Stimulated activated CD4-positive, alpha-beta T cell treated with anti-CD3 and anti-CD28 coated beads, TNF-alpha, amount 100 ng/mL, for 48 hours (primary cell): ENCODE results near the gene ANAPC2.

Experiments used
- DNase-seq, 3 donors: peaks; one replicate each; pipeline ENCODE4 v3.0.0-alpha.2; 2020; ENCODE audit warnings: low read depth in 3 of 3

The ANAPC2 gene

DNA sequence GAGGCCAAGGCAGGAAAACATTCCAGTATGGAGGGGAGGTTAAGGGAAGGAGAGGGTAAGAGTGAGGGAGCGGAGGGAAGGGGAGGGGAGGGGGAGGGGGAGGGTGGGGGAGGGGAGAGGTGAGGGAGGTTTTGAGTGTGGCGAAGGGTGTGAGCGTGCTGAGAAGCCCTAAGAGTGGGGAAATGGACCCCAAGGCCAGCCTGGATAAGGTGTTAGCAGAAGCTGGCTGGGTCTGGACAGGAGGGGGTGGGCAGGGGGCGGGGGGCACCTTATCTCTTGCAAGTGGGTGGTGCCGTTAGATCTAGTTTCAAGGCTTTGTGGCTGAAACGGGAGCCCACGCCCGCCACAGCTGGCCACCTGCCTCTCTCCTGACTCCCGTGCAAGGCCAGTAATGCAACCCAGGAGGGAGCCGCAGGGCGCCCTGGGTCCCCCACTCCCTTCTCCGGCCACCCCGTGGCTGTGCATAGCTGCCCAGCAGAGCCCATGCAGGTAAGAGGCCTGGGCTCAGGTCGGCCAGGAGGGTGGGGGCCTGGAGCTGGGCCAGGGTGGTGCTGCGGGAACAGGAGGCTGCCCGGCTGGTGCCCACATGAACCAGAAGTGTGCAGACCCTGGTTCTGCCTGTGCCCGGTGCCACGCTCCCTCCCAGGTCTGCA, 39.6 kb upstream of the ANAPC2 start:
- no peak for DNase-seq

DNA sequence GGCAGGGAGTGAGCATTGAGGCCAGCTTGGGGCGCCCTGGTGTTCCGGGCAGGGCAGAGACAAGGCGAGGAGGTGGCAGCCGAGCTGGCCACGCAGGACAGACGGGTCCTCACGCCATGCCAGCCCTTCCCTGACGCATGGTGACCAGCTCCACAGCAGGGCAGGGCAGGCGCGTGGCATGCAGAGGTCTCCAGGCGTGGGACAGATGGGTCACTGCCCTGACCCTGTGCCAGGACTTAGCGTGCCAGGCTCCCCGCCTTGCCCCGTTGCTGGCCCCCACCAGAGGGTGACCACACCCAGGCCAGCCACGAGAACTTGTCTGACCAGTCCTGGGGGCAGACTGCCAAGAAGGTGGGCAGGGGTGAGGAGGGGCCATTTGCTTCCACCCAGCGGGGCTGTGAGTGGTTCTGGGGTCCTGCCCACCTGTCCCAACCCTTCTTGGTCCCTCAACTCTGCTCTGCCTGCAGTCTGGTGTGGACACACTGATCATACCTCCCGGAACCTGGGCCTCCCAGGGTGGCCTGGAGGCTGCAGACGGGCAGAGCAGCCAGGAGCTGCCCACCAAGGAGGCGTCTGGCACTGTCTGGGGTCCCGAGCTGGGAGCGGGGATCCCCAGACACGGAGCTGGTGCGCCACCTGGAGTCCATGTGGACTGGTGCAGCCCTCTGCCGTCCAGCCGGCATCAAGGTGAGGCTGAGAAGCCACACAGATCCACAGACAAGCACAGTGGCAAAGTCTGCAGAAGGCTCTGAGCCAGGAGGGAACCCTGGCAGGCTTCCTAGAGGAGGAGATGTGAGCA, 38.9 kb upstream of the ANAPC2 start, which contains the start of gene RNF224:
Gene RNF224 (plus strand): TSS at position 449 of the 799 bp plus-strand sequence. CDS start 834 bp downstream, outside the sequence.
- peak; percentile 60 to 77 (median 70) for DNase-seq

DNA sequence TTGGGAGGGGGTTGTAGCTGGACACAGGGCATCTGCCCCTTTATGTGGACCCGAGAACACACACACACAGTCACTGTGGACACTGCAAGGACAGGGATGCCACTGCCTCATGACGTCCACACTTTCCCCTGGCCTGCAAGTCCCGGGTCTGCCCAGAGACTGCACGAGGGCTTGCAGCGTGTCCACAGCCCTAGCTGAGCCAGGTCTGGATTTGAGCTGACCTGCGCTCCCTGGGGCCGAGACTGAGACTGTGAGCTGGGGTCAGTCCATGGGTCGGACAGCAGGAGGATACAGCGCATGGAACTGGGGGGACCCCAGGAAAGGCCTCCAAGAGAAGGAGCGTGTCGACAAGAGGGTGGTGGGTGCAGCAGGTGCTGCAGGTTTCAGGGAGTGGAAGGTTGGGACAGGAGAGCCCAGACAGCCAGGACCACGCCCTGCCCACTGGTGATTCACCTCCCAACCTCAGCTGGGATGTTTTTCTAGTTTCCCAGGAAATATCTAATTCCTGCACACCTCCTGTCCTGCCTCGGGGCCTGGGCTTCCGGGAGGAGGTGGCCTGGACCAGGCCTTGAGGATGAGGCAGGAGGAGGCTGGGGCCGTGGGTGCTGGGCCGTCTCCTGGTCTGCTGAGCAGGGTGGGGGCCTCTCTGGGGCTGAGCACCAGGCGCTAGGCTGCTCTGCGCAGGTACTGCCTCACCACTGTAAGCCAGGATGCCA, 38.1 kb upstream of the ANAPC2 start:
- DNase-seq = no peak

DNA sequence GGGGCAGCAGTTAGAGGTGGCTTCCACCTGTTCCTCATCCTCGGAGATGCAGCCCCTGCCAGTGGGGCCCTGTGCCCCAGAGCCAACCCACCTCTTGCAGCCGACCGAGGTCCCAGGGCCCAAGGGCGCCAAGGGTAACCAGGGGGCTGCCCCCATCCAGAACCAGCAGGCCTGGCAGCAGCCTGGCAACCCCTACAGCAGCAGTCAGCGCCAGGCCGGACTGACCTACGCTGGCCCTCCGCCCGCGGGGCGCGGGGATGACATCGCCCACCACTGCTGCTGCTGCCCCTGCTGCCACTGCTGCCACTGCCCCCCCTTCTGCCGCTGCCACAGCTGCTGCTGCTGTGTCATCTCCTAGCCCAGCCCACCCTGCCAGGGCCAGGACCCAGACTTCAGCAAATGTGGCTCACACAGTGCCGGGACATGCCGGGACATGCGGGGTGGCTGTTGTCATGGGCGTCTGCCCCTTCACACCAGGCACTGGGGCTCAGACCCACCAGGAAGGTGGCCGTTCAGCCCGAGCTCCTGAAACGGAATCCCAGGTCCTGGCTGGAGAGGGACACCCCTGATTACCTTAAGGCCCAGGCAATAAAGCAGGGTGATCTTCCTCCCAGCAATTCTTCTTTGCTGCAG, 37.5 kb upstream of the ANAPC2 start:
- DNase-seq = no peak

DNA sequence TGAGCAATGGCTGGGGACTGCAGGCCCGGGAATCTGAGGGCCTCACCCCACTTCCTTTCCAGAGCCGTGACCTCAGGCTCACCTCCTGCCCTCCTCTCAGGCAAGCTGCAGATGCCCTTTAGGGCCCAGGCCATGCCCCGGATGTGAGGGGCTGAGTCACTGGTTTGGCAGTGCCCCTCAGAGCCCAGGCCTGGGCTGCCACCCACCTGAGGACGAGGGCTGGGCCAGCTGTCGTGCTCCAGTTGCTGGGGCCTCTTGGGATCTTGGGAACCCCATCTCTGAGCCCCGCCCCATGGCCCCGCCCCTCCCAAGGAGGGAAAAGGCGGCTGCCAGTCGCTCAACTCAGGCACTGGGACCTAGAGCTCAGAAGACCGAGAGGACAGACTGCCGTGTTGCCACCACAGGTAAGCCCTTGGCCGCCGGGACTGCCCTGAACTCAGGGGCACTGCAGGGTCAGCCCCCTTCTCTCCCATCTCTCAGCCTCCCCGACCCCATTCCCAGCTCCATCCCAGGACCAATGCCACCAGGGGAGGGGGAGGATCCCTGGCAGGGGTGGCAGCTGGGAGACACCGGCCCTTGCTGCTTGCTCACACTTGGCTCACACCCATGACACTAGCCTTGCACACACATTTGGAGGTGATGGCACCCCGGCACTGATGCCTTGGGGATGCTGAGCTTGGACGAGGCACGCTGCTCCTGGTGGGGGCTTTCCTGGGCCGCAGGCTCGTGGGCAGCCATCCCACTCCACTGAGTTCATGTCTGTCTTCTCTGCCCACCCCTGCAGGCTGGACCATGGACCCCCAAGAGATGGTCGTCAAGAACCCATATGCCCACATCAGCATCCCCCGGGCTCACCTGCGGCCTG, 36.7 kb upstream of the ANAPC2 start, which contains the start of gene CYSRT1:
Gene CYSRT1 (plus strand): TSS at position 345 of the 865 bp plus-strand sequence. CDS start 448 bp downstream, at position 793.
- no peak for DNase-seq

DNA sequence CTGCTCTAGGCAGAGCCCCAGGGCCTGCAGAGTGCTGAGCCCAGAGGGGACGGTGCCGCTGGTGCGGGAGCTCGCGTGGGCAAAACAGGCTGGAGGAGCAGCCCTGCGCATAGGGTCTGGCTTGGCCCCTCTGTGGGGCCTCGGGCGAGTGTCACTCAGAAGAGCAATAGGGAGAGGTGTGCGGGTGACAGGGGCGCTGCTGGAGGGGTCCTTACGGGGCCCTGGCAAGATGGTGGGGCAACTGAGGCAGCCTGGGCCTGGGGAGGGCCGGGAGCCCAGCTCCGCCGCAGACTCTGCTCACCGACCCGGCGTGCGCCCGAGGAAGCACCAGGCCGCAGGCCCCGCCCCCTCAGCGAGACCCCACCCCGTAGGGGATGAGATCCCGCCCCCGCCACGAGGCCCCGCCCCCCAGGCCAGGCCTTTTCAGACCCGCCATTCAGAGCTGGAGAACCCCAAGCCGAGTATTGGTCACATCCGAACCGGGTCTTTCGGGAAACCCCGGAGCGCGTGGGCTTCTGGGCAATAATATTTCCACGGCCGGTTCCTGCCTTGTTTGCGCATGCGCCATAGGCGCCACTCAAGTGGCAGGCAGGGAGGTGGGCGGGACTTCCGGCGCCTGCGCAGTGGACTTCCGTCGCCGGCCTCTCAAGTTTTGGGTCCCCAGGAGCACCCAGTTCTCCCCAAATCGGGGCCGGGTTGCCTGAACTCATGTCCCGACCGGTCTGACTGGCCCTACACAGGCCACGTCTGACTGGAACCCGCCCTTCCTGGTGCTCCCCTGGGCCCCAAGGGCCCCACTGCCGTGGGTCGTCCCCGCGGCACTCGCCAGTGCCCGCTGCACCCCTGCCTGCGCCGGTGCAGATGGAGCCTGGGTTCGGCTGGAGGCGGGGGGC, 35.0 kb upstream of the ANAPC2 start:
- DNase-seq = peak; percentile 99

DNA sequence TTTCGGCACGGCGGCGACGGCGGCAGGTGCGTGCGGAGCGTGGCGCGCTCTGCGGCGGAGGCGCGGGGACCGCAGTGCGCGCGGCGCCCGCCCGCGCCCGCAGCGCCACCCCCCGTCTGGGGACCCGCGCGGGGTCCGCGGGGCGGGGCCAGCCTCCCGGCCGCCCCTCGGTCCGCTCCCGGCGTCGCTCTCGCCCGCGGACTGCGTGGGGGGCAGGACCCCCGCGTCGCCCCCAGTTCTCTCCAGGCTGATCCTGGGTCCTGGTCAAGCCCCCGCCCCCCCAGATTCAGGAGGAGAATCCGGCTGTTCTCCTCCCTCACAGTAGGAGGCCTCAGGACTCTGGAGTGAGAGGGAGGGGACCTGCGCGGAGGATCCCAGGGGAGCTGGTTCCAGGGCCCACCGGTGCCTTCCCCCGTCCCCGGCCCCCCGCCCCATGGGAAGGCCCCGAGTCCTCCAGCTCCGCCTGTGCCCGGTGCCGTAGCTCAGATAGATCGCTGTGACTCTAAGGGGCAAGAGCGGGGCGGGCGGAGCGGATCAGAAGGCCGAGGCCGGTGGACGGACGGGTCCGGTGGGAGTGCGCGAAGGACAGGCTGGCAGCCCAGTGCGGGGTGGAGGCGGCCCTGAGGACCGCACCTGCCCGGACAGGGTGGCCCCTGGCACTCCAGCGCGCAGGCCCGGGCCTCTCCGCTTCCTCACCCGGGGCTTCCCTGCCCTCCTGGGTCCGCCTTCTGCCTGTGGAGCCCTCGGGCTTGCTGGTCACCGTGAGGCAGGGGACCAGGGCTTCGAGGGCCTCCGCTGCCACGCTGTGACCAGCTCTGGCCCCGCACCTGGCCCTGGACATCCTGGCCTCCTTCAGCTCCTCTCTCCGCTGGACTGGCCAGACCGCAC, 34.1 kb upstream of the ANAPC2 start, which contains the start of gene RNF208:
Gene RNF208 (minus strand): TSS at position 51 of the 888 bp plus-strand sequence. CDS start 1,028 bp downstream, outside the sequence.
- DNase-seq = no peak

DNA sequence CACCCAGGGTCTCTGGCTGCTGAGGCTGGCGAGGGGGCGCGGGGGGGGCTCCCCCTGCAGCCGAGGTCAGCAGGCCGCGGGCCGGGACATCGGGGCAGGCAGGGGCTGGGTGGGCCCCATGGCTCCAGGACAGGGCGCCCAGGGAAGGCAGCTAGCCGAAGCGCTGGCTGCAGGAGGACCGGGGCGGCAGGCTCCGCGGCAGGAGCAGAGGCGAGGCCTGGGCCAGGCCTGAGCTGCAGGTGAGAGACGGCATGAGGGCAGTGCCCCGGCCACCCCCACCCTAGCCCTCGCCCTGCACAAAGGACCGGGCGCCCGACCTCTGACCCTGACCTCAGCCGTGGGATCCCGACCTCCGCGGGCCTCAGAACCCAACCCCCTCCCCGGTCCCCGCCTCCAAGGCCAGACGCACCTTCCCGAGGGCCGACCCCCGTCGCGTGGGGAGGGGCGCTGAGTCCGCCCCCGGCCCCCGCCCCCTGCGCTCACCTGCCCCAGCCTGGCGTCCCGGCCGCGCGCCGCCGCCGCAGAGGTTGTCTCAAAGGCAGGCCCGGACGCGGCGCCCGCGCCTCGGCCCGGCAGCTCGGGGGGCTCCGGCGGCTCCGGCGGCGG, 33.2 kb upstream of the ANAPC2 start:
- DNase-seq = no peak

DNA sequence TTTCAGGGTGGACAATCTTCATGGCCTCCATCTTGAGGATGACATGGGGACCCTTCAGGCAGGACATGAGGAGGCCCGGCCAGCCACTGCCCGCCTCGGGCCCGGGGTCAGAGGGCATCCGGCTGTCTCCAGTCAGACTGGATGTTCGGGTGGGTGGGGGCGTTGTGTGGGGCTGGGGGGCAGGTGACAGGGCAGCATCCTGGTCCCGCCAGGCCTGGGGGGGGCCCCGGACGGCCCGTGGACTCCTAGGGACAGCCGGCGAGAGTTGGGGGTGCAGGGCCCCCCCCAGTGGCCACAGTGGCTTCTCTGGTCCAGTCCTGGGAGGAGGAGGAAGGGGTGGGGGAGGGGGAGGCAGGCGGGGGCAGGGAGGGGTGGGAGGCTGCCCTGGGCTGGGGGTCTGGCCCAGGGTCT, 32.7 kb upstream of the ANAPC2 start:
- no peak for DNase-seq

DNA sequence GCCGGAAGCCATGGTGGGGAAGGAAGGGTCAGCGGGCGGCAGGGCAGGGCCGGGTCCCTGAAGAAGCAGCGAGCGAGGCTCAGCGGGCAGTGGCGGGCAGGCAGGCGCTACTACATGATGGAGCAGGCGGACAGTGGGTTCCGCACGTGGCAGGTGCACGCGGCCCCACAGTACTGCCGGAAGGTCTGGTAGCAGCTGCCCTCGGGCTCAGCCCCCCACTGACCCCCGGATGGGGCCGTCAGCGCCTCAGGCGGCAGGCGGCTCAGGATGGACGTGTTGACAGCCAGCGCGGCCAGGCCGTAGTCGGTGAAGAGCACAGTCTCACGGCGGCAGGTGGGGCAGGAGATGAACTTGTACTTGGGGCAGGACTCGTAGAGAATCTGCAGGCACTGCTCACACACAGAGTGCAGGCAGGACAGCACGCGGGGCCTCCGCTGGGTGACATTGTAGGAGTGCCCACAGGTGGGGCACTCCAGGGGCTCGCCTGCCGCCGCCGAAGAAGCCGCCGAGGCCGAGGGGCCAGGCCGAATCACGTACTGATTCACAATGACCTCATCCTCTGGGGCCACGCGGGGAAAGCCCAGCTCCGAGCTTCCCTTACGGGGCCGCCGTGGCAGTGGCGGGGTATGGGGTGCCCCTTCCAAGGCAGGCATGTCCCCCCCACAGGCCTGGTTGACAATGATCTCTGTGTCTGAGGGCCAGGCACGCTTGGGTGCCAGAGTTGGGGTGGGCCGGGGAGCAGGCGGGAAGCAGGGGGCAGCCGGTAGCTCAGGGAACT, 32.1 kb upstream of the ANAPC2 start:
- DNase-seq = no peak

DNA sequence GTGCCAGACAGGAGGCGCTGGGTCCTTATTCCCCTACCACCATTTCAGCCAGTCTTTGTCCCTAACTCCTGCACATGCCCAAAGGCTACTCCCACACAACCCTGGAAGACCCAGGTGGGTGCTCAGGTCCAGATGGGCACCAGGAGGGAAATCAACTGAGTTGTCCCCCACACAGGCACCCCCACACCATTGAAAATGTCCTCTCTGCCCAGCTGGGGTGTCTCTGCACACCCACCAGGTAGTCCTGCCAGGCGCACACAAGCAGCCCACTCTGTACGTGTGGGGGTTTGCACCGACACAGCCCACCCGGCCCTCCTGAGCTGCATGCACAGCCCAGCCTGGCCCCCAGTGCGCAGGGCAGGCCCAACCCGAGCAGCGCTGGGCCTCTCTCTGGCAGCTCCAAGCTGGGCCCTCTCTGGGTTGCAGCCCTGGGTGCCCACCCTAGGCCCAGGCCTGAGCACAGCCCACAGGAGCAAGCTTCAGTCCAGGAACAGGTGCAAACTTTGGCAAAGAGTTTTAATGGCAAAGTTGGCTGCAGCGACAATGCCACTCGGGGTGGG, 31.5 kb upstream of the ANAPC2 start:
- no peak for DNase-seq

DNA sequence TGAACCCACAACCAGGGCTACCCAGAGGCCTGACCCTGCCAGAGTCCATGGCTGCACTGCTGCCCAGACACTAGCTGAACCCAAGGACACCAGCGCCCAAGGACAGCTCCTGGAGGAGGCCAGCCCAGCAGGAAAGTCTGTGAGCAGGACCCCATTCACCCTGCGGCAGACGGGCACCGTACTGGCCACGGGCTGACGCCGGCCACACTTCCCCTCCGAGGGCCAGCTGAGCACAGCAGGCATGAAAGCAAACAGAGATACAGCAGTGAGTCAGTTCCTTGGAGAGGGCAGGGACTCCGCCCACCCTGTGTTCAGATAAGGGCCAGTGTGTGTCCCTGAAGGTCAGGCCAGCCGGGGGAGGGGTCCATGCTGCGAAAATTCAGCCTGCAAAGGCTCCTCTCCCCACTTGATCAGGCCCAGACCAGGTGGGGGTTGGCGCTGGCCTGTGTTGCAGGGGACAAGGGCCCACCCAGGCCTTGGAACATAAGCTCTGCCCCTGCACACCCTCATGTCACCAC, 30.5 kb upstream of the ANAPC2 start:
- no peak for DNase-seq

DNA sequence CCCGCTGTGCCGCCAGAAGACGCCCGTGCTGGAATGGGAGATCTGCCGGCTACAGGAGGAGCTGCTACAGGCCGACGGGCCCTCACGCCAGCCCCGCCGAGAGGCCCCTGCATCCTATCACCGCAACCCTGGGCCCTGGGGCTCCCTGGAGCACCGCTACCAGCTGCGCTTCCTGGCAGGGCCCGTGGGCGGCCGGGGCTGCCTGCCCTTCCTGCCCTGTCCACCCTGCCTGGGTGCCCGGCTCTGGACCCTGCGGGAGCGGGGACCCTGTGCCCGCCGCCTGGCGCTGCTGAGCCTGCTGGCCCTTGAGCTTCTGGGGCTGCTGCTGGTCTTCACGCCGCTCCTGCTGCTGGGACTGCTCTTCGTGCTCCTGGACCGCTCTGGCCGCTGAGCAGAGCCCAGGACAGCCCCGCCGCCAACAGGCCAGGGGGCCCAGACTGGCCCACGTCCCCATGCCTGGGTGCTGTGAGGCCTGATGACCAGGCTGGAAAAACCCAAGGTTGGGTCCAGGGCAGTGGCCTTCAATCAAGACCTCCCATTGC, 29.9 kb upstream of the ANAPC2 start:
- no peak for DNase-seq

DNA sequence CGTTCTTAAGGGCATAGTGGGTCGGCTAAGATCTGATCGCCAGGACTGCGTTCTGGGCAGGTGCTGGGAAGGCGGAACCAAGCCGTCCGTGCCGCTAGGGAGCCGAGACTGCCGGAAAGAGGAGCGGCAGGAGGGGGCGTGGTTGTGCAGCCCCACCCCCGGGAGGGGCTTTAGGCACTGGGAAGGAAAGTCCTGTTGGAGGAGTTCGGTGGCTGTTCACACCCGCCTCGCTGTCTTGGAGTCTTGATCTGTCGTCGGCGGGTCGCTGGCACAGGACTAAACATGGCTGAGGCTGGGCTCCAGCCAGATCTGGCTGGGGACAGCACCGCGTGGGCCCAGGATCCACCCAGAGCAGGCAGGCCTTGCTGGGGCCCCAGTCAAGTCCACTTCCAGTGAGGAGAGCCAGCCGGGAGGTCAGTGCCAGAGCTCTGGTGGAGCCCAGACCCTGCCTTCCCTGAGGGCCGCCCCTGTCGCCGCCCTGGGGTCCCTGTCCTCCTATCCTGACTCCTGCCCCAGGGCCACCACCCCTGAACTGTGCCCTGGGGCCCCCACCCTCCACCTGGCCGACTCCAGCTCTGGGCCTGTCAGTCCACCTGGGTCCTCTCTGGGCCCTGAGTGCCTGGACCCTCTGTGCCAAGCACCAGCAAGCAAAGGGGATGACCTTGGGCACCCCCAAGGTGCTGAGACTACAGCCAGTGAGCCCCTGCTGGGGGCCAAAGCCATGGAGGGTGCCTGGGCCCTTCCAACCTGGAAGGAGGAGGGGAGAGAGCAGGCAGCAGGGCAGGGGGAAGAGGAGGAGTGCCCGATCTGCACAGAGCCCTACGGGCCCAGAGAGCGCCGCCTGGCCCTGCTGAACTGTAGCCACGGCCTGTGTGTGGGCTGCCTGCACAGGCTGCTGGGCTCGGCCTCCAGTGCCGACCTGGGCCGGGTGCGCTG, 29.2 kb upstream of the ANAPC2 start:
- no peak for DNase-seq

DNA sequence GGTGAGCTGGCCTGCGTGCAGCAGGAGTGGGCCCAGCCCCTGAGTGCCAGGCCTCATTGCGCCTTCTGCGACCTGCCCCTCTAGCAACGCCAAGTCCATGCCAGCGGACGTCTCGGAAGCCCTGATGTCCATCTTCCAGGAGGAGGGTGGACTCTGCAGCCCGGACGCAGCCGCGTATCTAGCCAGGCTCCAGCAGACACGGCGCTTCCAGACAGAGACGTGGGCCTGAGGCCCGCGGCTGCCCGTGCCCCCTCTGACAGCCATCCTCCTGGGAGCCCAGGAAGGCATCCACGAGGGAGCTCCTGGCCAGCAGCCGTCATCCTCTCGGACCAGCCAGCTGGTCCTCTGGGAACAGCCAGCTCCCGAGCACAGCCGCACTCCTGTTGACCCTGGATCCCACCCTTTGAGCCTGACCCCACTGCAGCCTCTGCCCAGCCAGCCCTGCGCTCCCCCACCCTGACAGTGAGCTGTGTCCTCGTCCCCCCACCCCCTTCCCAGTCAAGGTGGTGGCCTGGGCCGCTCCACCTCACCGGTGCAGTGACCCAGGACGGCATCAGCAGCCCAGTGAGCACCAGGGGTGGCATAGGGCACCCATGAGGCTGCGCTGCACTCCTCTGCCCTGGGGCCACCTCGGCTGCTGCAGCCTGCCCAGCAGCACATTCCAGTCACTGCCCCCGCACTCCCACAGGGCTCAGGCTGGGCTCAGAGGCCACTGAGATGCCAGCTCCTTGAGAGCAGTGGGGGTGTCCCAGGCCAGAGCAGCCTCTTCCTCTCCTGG, 28.0 kb upstream of the ANAPC2 start:
- no peak for DNase-seq
